Lung microvascular endothelial cell (primary cell): ENCODE measurements around the gene PHC3. TPM values are rescaled to one million over a fixed set of nuclear protein-coding genes. Genes with fewer than 3 reads are reported as not detected.
"Not testable (repeated sequence)": the region's sequence is repeated elsewhere in the genome, so short reads cannot be mapped to it uniquely, and the experiment has no call there.

Experiments used
- DNase-seq, 2 donors: peaks; one replicate each; pipeline versions ENCODE4 v3.0.0 to v3.0.0-alpha.2; 2010; ENCODE audit warnings: low read depth in 2 of 2
- total RNA-seq: library from RNA; depleted of rRNA; stranded (reverse); fragments of >200 nt; gene quantifications from 2 replicates; pipeline ENCODE4 v1.2.1, GENCODE V29; 2014

PHC3 gene, protein sequence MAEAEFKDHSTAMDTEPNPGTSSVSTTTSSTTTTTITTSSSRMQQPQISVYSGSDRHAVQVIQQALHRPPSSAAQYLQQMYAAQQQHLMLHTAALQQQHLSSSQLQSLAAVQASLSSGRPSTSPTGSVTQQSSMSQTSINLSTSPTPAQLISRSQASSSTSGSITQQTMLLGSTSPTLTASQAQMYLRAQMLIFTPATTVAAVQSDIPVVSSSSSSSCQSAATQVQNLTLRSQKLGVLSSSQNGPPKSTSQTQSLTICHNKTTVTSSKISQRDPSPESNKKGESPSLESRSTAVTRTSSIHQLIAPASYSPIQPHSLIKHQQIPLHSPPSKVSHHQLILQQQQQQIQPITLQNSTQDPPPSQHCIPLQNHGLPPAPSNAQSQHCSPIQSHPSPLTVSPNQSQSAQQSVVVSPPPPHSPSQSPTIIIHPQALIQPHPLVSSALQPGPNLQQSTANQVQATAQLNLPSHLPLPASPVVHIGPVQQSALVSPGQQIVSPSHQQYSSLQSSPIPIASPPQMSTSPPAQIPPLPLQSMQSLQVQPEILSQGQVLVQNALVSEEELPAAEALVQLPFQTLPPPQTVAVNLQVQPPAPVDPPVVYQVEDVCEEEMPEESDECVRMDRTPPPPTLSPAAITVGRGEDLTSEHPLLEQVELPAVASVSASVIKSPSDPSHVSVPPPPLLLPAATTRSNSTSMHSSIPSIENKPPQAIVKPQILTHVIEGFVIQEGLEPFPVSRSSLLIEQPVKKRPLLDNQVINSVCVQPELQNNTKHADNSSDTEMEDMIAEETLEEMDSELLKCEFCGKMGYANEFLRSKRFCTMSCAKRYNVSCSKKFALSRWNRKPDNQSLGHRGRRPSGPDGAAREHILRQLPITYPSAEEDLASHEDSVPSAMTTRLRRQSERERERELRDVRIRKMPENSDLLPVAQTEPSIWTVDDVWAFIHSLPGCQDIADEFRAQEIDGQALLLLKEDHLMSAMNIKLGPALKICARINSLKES
- 9.6 and 15.3 TPM in 2 replicates for total RNA-seq

DNA sequence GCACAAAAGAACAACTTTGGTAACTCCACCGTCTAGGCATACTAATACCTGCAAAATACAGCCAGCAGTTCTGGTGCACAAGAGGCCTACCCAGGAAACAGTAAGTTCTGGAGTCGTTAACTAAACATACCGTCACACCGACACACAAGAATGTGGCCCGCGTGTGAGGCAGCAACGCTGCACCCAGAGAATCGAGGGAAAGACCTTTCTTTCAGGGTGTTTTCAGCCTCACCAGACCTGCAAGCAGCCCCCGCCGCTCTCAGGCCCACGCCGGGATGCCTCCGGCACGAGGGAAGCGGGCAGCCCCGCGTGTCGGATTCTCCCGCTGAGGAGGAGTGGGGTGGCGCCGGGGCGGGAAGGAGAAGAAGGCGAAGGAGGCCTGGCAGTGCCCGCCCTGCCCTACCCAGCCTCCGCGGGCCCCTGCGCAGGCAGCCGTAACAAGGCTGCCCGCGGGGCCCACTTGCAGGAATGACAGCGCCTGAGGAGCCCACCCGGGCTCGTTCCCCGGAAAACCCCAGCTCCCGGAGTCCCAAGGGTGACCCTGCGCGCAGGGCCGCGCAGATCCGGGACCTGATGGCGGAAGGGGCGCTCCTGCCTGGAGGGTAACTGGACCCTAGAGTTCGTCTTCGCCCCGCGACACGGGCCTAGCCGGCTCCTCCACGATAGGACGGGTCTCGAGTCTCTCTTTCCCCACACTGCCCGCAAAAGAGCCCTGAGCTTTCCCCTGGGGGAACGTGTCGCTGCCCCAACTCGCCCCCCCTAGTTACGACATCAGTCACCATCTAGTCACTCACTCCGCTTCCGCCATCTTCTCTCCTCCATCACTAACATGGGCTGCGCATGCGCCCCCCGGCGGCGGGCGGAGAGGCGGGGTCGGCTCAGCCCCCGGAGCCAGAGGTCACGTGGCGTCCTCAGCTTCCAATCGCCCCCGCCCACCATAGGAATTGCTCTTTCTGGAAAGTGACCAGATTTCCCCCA is at the start of gene PHC3:
Gene PHC3 (minus strand): TSS at position 826 of the 978 bp plus-strand sequence. CDS start 18 bp downstream, at position 808.
- peak; percentile 93 to 95 for DNase-seq

DNA sequence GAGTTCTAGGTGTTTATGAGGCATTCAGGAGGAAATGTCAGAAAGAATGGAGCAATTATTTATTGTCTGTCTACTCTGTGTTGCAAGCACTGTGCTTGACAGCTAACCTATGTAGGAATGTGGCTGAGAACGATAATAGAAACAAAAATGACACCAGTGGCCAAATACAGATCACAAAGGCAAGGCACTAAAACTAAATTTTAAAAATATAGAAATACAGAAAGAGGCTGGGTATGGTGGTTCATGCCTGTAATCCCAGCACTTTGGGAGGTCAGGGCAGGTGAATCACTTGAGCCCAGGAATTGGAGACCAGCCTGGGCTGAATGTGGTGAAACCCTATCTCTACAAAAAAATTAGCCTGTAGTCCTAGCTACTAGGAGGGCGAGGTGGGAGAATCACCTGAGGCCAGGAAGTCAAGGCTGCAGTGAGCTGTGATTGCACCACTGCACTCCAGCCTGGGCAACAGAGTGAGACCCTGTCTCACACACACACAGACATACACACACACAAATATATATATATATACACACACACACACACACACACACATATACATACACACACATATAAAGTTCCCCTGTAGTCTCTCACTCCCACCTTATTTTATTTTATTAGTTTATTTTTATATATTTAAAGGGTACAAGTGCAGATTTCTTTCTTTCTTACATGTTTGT is 46.7 kb upstream of the PHC3 start:
- DNase-seq = peak; percentile 29 to 31

DNA sequence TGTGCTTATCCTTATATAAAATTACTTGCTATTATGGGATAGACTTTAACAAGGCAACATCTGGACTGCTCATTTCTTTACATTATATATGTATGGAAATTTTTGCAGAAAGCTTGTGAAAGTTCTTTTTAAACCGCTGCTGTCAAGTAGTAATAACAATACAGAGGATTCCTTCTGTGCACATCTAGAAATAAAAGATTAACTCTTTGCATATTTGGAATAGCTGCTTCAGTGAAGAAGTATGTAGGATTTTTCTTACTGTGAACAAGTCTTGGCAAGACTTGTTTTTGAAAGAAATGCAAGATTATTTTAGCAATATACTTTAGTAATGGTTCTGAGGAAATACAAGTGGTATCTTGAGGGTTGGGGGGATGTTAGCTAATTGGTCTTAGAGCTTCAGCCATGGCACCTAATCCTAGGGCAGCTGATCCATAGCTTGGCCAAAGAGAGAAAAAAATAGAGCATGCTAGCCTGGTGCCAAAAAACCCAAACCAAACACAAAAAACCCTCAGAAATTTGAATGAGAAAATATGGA is 45.0 kb upstream of the PHC3 start:
- DNase-seq = no peak

DNA sequence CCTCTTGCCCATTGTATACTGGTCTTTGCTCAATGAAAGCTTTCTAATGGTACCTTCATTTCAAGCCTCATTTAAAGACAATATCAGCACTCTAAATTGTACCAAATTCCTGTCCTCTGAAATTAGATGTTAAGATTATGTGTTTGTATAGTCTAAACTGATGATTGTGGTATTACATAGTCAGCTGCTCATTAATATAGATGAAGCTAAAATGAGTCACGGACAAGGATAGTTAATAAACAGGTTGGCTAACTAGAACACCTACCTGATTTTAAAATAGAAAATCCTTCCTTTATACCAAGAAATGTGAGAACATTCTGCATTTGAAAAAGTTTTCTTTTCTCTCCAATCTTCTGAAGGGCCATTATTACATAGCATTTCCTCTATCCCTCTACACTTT is 43.6 kb upstream of the PHC3 start:
- no peak for DNase-seq

DNA sequence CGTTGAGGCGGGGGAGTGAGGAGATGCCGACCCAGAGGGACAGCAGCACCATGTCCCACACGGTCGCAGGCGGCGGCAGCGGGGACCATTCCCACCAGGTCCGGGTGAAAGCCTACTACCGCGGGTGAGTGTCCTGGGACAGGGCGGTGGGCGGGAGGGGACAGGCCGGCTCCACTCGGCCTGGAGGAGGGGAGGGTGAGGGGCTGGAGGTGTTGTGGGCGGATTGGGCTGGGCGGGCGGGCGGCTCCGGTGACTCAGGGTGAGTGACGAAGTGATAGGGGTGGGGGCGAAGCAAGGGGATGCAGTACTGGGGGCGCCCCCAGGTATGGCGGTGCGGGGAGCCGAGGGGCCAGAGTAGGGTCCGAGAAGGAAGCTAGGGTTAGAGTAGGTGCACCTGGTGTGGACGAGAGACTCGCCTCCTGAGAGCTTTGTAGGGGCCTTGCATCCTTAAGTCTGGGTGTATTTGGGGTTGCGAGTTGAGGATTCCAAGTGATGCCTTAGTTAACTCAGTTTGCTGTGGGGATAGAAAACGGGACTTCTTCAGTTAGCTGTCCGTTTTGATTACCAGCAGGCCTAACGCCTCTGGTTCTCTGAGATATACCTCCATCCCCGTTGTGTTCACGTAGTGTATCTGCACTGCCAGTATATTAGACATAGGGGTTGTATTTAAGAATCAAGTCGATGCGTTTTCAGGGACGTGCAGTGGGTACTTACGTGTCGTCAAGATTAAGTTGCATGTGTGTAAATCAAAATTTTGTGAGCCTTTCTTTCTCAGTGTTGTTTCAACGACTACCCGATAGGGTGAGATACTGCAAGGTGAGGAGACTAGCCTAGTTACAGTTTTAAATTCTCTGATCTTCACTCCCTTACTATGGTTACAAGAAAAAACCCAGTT is 41.4 kb upstream of the PHC3 start:
- DNase-seq = peak; percentile 27 to 41

DNA sequence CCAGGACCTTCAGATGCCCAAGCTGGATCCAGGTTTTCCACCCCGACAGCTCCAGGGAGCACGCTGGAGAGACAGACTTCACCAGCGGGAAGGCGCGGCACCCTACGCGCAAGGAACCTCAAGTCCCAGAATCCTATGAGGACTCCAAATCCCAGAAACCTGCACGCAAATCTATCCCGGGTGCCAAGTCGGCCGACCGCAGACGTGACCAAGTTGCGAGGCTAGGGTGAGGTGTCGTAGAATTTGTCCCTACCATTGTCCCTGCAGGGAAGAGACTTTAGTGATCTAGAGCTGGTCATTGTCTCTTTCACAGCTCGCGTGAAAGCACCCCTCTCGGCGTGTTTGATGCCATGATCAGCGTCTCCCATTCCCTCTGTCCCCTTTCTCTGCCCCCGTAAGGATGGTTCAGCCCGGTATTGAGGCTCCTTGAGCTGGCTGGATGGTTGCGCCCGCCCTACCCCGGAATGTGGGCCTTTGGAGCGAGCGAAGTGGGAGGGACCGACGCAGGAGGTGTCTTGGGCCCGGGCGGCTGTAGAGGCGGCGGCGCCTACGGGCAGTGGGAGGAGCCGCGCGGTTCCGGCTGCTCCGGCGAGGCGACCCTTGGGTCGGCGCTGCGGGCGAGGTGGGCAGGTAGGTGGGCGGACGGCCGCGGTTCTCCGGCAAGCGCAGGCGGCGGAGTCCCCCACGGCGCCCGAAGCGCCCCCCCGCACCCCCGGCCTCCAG is 40.6 kb upstream of the PHC3 start, which contains the start of gene PRKCI:
Gene PRKCI (plus strand): TSS at position 501 of the 723 bp plus-strand sequence. CDS start 246 bp downstream, outside the sequence.
- DNase-seq = peak; percentile 78 to 98

DNA sequence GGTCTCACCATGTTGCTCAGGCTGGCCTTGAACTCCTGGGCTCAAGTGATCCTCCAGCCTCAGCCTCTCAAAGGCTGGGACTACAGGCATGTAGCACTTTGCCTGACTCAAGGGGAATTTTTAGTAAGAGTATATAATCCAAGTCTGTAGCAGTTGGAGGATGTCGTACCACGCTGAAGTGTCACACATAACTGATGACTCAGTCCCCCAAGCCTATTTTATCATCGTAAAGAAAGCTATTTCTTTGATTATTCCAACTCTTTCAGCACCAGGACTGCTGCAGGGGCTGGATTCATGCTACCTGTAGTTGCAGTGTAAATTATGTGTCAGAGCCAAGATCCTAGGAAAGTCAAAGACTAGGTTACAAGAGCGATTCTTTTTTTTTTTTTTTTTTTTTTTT is 39.3 kb upstream of the PHC3 start:
- no peak for DNase-seq

DNA sequence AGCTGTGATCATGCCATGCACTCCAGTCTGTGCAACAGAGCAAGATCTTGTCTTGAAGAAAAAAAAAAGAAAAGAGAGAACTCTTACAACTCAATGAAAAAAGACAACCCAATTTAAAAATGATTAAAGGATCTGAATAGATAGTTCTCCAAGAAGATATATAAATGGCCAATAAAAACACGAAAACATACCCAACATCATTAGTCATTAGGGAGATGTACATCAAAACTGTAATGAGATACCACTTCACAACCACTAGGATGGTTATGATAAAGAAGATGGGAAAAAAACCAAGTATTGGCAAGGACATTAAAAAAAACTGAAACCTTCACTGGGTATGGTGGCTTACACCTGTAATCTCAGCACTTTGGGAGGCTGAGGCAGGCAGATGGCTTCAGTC is 38.3 kb upstream of the PHC3 start:
- no peak for DNase-seq

DNA sequence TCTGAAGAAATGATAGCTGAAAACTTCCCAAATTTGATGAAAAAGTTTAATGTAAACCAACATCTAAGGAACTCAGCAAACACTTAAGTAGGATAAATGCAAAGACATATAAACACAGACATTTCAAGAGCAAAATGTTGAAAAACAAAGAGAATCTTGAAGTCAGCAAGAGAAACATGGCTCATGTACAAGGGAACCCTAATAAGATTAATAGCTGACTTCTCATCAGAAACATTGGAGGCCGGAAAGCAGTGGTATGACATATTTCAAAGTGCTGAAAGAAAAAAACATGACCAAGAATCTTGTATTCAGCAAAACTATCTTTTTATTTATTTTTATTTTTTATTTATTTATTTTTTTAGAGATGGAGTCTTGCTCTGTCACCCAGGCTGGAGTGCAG is 30.1 kb upstream of the PHC3 start:
- no peak for DNase-seq

DNA sequence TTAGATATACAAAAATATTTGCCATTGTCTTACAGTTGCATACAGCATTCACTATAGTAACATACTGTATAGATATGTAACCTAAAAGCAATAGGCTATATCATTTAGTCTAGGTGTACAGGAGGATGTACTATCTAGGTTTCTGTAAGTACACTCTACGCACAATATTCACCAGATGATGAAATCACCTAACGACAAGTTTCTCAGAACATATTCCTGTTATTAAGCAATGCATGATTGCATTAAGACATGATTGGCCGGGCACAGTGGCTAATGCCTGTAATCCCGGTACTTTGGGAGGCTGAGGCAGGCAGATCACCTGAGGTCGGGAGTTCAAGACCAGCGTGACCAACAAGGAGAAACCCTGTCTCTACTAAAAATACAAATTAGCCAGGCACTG is 26.2 kb upstream of the PHC3 start:
- DNase-seq = no peak

DNA sequence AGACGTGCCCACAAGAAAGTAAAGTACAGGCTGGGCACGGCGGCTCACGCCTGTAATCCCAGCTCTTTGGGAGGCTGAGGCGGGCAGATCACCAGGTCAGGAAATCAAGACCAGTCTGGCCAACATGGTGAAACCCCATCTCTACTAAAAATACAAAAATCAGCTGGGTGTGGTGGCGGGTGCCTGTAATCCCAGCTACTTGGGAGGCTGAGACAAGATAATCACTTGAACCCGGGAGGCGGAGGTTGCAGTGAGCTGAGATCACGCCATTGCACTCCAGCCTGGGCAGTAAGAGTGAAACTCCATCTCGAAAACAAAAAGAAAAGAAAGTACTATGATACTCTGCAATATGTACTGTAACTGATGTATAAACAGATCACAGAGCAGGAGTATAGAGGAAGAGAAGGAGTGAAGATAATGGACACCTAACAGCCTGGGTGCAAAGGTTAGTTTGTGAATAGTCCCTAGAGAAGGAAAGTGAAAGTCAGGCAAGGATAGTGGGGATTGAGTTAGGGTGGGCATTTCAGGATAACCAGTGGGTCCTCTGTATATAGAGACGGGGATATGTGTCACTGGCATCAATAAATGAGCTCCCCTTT is 24.7 kb upstream of the PHC3 start:
- DNase-seq = not testable (repeated sequence)

DNA sequence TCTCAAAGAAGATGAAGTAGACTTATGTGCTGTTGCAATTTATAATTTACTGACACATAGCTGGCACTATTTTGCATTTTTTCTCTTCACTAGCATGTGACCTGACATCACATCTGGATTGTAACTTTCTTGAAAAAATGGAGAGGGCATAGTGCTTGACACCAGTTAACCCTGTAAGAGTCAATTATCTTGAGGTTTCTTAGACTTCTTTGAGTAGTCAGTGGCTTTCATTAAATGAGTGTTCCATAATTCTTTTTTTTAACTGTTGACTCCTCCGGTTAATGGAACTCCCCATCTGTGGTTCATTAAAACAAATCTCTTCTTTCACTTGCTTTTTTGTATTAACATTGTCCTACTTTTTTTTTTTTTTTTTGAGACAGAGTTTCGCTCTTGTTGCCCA is 23.8 kb upstream of the PHC3 start:
- no peak for DNase-seq

DNA sequence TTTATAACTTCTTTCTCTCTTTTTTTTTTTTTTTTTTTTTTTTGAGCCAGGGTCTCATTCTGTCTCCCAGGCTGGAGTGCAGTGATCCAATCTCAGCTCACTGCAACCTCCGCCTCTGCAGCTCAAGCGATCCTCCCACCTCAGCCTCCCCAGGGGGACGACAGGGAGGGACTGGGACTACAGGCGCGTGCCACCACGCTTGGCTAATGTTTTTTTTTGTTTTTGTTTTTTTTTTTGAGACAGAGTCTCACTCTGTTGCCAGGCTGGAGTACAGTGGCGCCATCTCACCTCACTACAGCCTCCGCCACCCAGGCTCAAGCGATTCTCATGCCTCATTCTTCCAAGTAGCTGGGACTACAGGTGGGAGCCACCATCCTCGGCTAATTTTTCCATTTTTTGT is 23.0 kb upstream of the PHC3 start:
- no peak for DNase-seq

DNA sequence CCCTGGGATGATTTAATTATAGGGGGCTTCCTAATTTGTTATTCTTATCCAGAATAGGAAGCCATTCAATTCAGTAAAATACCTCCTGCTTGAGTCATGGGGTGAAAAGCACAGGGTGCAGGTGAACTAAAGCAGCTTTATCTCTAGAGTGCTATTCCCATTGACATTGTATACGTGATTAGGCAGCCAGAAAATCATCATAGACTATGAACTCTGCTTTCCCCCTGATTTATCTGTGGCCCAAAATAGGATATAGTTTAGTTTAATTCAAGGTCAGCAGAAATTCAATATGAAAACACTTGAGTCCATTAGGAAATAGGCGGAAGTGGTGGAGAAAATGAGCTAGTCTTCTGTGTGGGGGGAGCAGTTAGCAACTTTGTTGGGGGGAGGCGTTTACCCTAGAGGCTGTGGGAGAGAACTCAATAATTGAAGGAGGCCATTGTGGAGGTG is 22.5 kb upstream of the PHC3 start:
- DNase-seq = no peak

DNA sequence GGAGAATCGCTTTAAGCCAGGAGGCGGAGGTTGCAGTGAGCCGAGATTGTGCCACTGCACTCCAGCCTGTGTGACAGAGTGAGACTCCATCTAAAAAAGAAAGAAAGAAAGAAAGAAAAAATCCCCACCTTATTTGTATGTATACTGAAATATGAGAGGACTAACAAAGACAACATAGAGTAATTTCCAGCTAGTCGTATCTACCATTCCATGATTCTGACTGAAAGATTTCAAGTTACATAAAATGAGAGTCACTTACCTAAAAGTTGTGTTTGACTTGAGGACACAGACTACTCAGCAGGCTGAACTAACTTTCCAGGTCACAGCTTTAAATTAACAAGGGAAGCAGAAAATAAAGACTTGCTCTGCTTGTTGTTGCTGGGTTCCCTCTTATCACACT is 21.9 kb upstream of the PHC3 start:
- no peak for DNase-seq

DNA sequence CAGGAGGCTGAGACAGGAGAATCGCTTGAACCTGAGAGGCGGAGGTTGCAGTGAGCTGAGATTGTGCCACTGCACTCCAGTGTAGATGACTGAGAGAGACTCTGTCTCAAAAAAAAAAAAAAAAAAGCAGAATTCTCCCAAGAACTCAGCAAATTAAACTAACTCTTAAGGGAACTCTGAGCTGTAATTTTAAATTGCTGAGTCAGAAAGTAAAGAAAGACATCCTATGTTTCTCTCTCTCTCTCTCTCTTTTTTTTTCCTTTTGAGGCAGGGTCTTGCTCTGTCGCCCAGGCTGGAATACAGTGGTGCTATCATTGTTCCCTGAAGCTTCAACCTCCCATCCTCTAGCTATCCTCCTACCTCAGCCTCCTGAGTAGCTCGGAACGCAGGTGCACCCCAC is 20.0 kb upstream of the PHC3 start:
- no peak for DNase-seq

DNA sequence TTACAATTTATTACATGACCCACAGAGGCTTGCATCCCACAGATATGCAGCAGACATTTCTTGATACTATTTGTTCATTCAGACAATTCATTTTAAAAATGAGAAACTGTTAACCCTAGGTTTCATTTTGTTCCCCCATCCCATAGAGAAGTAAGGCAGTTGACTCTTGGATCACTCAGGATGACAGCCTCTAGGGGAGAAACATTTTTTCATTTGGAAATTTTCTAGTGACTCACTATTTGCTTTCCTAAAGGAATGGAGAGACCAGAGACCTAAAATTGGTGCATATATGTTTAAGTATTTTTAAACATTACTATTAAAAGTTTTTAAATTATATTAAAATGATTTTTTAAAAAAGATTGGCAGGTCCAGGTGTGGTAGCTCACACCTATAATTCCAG is 19.5 kb upstream of the PHC3 start:
- DNase-seq = no peak

DNA sequence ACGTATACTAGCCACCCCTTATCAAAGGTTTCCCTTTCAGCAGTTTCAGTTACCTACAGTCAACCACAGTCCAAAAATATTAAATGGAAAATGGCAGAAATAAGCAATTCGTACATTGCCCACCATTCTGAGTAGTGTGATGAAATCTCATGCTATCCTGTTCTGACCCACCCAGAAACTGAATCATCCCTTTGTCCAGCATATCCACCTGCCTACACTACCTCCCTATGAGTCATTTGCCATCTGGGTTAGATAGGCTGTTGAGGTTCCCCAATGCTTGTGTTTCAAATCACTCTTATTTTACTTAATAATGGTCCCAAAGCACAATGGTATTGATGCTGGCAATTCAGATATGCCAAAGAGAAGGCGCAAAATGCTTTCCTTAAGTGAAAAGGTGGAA is 15.3 kb upstream of the PHC3 start:
- DNase-seq = no peak
